ENCODE data around the gene C5.
"Not testable (repeated sequence)": the region's sequence is repeated elsewhere in the genome, so short reads cannot be mapped to it uniquely, and the experiment has no call there.

C5 gene

GRCh38 chr9:121050128-121050988 is at the start of gene C5:
TSS of gene C5 (minus strand) at chr9:121050275. CDS start at chr9:121050246, 29 bp downstream.
- DNase-seq: no peak

GRCh38 chr9:121098567-121099198 is 48.6 kb upstream of the C5 start:
- no peak for DNase-seq

GRCh38 chr9:121095057-121095456 is 45.0 kb upstream of the C5 start:
- no peak for DNase-seq

DNA sequence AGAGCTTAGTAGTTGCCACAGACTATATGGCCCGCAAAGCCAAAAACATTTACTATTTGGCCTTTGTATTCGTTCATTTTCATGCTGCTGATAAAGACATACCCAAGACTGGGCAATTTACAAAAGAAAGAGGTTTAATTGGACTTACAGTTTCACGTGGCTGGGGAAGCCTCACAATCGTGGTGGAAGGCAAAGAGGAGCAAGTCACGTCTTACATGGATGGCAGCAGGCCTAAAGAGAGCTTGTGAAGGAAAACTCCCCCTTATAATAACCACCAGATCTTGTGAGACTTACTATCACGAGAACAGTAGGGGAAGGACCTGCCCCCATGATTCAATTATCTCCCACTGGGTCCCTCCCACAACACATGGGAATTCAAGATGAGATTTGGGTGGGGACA is 40.7 kb upstream of the C5 start:
- DNase-seq: not testable (repeated sequence)

DNA sequence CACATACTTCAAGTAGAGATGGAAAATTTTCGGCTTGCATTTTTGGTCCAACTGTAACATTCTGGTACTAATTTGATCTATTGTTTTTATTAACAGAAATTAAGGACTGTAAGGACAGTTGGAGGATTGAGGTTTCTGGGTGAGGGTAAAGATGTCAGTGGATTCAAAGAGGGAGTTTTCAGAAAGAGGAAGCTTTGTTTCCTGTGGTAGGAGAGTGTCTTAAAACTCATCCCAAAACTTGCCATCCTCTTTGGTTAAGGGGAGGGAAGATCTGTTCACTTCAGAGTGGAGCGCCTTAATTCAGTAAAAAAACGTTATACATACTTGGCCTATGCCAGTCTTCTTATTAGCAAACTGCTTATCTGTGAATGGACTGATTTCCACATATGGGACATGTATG is 38.5 kb upstream of the C5 start:
- DNase-seq: no peak

- no peak for DNase-seq
Observed at GRCh38 chr9:121085661-121086060, 35.6 kb upstream of the C5 start.

DNA sequence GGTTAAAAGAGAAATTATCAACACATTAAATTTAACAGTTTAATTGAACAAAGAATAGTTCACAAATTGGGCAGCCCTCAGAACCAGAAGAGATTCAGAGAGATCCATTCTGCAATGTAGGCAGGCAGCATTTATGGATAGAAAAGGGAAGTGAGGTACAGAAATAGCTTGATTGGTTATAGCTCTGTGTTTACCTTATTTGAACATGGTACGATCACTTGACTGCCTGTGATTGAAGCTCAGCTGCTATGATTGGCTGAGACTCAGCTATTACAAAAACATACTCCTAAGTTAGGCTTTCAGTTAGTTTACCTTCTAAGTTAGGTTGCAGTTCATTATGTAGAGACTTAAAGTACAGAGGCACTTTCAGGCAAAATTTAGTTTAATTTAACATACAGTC is 32.0 kb upstream of the C5 start:
- DNase-seq: no peak

DNA sequence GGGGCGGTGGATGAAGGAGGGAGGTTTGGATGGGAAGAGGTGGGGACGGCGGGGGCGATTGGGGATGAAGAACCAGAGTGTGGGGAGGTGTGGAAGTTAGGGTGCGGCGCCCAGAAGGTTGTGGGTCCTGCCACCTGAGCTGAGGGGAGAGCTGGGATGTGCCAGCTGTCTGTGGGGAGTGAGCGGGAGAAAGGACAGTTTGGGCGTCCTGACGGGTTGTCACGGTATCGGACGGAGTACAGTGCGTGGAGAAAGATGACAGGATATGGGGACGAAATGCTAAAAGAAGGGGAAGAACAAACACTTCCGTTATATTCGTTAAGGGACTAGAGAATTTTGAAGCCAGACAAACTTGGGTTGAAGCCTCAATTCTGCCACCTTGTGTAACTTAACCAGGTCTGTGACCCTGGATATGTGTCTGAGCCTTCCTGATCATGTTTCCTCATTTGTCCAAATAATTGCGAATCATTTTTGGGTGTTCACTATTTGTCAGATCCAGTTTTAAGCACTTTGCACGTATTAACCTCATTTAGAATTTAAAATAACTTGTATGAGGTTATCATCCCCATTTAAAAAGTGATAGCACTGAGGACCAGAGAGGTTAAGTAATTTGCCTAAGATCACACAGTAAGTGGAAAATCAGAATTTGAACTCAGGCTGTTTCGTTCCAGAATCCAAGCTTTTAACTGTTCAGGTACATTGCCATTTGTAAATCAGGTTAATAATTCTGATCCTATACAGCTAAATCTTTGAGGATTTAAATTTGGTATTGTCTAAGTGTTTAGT is 25.4 kb upstream of the C5 start:
- DNase-seq: no peak

DNA sequence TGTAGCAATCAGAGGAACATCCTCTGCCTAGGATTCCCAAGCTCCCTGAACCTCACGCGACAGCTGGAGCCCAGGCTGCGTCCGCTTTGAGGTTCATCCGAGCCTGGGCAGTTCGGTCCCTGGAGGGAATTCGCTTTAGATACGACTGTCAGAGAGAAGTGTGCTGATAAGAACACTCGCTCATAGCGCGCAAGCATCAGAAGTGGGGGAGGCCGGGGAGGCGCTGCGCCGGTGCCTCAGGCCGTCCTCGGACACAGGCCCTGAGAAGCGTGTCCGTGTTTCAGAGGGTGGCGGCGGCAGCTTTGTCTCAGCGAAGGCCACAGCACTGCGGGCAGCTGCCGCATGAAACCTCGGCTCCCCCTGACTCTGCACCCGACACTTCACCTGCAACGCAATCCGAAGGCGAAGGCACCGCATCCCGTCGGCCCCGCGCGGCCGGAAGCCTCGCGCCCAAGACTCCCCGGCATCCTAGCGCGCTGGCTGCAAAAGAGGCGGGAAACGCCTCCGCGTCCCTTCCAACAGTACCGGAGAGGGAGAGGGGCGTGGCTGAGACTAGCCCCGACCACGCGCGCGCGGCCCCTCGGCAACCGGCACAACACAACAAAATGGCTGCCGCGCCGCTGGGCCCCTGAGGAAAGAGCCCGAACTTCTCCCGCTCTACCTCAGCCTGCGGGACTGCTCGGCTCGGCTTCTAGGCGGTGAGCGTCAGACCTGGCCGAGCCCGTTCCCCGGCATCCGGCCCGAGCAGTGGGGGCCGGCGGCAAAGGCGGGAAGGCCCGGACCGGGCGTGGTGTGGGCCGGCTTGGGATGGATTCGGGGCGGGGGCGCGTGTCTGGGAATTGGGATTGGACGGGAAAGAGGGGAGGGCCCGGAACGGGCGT is 24.5 kb upstream of the C5 start, which contains the start of gene CNTRL:
TSS of gene CNTRL (plus strand) at position 586 of the 881 bp plus-strand sequence. CDS start 13,372 bp downstream, outside the sequence.
- peak; percentile 73 for DNase-seq

DNA sequence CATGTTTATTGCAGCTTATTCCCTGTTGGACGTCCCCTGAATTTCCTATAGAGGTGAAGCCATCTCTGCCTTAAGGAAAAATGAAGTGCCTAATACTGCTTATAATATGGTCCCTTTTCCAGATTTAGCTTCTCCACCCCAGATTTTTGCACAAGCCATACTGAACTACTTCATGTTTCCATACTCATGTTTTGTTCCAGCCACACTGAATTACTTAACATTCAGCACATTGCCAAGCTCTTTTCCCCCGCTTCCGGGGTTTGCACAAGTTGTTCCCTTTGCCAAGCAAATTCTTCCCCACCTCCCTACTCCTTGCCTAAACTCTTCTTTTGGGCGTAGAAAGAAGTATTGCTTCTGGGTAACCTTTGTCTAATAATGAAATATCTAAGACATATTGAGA is 23.0 kb upstream of the C5 start:
- DNase-seq: no peak

GRCh38 chr9:121071756-121072421 is 21.8 kb upstream of the C5 start:
- DNase-seq: peak; percentile 9

GRCh38 chr9:121071370-121071755 is 21.3 kb upstream of the C5 start:
- DNase-seq: no peak

DNA sequence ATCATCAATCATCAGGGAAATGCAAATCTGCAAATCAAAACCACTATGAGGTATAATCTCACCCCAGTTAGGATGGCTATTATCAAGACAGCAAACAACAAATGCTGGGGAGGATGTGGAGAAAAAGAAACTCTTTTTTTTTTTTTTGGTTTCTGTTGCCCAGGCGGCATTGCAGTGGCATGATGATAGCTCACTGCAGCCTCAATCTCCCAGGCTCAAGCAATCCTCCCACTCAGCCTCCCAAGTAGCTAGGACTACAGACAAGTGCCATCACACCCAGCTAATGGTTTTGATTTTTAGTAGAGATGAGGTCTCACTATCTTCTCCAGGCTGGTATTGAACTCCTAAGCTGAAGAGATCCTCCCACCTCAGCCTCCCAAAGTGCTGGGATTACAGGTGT is 19.3 kb upstream of the C5 start:
- DNase-seq: no peak

DNA sequence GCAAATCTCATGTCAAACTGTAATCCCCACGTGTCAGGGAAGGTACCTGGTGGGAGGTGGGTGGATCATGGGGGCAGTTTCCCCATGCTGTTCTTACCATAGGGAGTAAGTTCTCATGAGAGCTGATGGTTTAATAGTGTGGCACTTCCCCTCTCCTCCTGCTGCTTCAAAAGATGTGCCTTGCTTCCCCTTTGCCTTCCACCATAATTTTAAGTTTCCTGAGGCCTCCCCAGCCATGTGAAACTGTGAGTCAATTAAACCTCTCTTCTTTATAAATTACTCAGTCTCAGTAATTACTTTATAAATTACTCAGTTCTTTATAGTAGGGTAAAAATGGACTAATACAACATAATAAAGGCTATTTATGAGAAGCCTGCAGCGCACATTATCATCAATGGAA is 17.6 kb upstream of the C5 start:
- no peak for DNase-seq

DNA sequence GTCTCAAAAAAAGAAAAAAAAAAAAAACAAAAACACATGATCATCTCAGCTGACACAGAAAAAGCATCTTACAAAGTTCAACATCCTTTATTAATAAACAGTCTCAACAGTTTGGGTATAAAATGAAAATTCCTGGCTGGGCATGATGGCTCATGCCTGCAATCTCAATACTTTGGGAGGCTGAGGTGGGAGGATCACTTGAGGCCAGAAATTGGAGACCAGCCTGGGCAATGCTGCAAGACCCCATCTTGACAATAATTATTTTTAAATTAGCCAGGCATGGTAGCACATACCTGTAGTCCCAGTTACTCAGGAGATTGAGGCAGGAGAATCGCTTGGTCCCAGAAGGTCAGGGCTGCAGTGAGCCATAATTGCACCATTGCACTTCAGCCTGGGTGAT is 16.8 kb upstream of the C5 start:
- no peak for DNase-seq

- peak; percentile 28 for DNase-seq
Observed at GRCh38 chr9:121059998-121060636, 10.0 kb upstream of the C5 start.

- DNase-seq: no peak
Observed at GRCh38 chr9:121059513-121059912, 9.4 kb upstream of the C5 start.

GRCh38 chr9:121057821-121058220 is 7.7 kb upstream of the C5 start:
- no peak for DNase-seq

- no peak for DNase-seq
Observed at GRCh38 chr9:121055642-121056143, 5.6 kb upstream of the C5 start.

GRCh38 chr9:121053544-121053943 is 3.5 kb upstream of the C5 start:
- DNase-seq: no peak

- DNase-seq: no peak
Observed at GRCh38 chr9:121048618-121049017, 1.5 kb downstream of the C5 start.

All from activated gamma-delta T cell treated with Interleukin-2 at 50 U/mL for 16 hours (primary cell).